H9 (cell line): ENCODE results near the gene EBPL. TPM values are rescaled to one million over a fixed set of nuclear protein-coding genes. Genes with fewer than 3 reads are reported as not detected.

ENCODE experiments used
- DNase-seq: peaks from one replicate; pipeline ENCODE4 v3.0.0-alpha.2; 2017
- H2AFZ ChIP-seq: one replicate; pipeline ENCODE4 v1.6.1; 2013; ENCODE audit warnings: mild to moderate bottlenecking, low read length, control low read depth, moderate library complexity
- H2AK5ac ChIP-seq: 2 replicates; pipeline ENCODE4 v1.6.1; 2013; ENCODE audit warnings: low read length, control low read depth, mixed read lengths; ENCODE audit not compliant: insufficient read length
- H2BK120ac ChIP-seq: one replicate; pipeline ENCODE4 v1.6.1; 2013; ENCODE audit warnings: low read depth, mild to moderate bottlenecking, low read length, control low read depth, inconsistent platforms; ENCODE audit not compliant: poor library complexity, severe bottlenecking
- H2BK12ac ChIP-seq: 2 replicates; pipeline ENCODE4 v1.6.1; 2013; ENCODE audit warnings: low read length, control low read depth, mixed read lengths, low read depth; ENCODE audit not compliant: insufficient read length
- H2BK15ac ChIP-seq: 2 replicates; pipeline ENCODE4 v1.6.1; 2013; ENCODE audit warnings: low read depth, low read length, control low read depth
- H2BK20ac ChIP-seq: one replicate; pipeline ENCODE4 v1.6.1; 2013; ENCODE audit warnings: low read depth, mild to moderate bottlenecking, low read length, control low read depth, inconsistent platforms; ENCODE audit not compliant: poor library complexity, severe bottlenecking
- H2BK5ac ChIP-seq: 2 replicates; pipeline ENCODE4 v1.6.1; 2013; ENCODE audit warnings: low read length, control low read depth, mixed read lengths; ENCODE audit not compliant: insufficient read length
- H3K14ac ChIP-seq: 2 replicates; pipeline ENCODE4 v1.6.1; 2013; ENCODE audit warnings: low read length, control low read depth; ENCODE audit not compliant: insufficient read depth
- H3K18ac ChIP-seq: 2 replicates; pipeline ENCODE4 v1.6.1; 2013; ENCODE audit warnings: low read depth, mild to moderate bottlenecking, mixed read lengths, low read length, control low read depth; ENCODE audit not compliant: insufficient read length
- H3K23ac ChIP-seq: 2 replicates; pipeline ENCODE4 v1.6.1; 2013; ENCODE audit warnings: low read length, control low read depth, mixed read lengths, low read depth; ENCODE audit not compliant: insufficient read length
- H3K23me2 ChIP-seq: 2 replicates; pipeline ENCODE4 v1.6.1; 2013; ENCODE audit warnings: low read depth, mild to moderate bottlenecking, mixed read lengths, low read length, control low read depth; ENCODE audit not compliant: insufficient read length, poor library complexity, severe bottlenecking
- H3K27ac ChIP-seq: 2 replicates; pipeline ENCODE4 v1.5.1; 2013; ENCODE audit warnings: low read length, control low read depth, mixed read lengths, low read depth; ENCODE audit not compliant: insufficient read length
- H3K27me3 ChIP-seq: 2 replicates; pipeline ENCODE4 v1.6.1; 2013; ENCODE audit warnings: low read length, control low read depth, inconsistent platforms; ENCODE audit not compliant: insufficient read depth
- H3K4ac ChIP-seq: 2 replicates; pipeline ENCODE4 v1.6.1; 2013; ENCODE audit warnings: low read depth, mild to moderate bottlenecking, control low read depth, inconsistent platforms, low read length, moderate library complexity
- H3K4me1 ChIP-seq: 2 replicates; pipeline ENCODE4 v1.6.1; 2013; ENCODE audit warnings: low read length, control low read depth, inconsistent platforms; ENCODE audit not compliant: insufficient read depth
- H3K4me2 ChIP-seq: 2 replicates; pipeline ENCODE4 v1.6.1; 2013; ENCODE audit warnings: low read length, control low read depth, mixed read lengths; ENCODE audit not compliant: insufficient read length, insufficient read depth
- H3K56ac ChIP-seq: 2 replicates; pipeline ENCODE4 v1.6.1; 2013; ENCODE audit warnings: low read depth, mild to moderate bottlenecking, mixed read lengths, low read length, control low read depth; ENCODE audit not compliant: insufficient read length
- H3K79me1 ChIP-seq: 2 replicates; pipeline ENCODE4 v1.6.1; 2013; ENCODE audit warnings: low read depth, mild to moderate bottlenecking, moderate library complexity, low read length, control low read depth, inconsistent platforms; ENCODE audit not compliant: insufficient read depth, poor library complexity, severe bottlenecking
- H3K79me2 ChIP-seq: 2 replicates; pipeline ENCODE4 v1.6.1; 2013; ENCODE audit warnings: low read length, control low read depth, inconsistent platforms; ENCODE audit not compliant: insufficient read depth
- H3K9ac ChIP-seq: 2 replicates; pipeline ENCODE4 v1.6.1; 2013; ENCODE audit warnings: low read length, control low read depth, mixed read lengths; ENCODE audit not compliant: insufficient read length; ENCODE audit errors: extremely low read depth
- H3K9me3 ChIP-seq: one replicate; pipeline ENCODE4 v1.6.1; 2013; ENCODE audit warnings: low read depth, low read length, inconsistent platforms; ENCODE audit not compliant: control insufficient read depth
- H3T11ph ChIP-seq: one replicate; pipeline ENCODE4 v1.6.1; 2013; ENCODE audit warnings: mild to moderate bottlenecking, low read length, control low read depth, inconsistent platforms
- H4K20me1 ChIP-seq: one replicate; pipeline ENCODE4 v1.6.1; 2013; ENCODE audit not compliant: control insufficient read depth, insufficient read length, insufficient read depth
- H4K5ac ChIP-seq: 2 replicates; pipeline ENCODE4 v1.6.1; 2013; ENCODE audit warnings: low read depth, mild to moderate bottlenecking, mixed read lengths, low read length, control low read depth; ENCODE audit not compliant: insufficient read length
- H4K8ac ChIP-seq: replicated peaks from 2 replicates; pipeline ENCODE4 v1.6.1; 2013; ENCODE audit warnings: low read length, control low read depth, mixed read lengths, low read depth; ENCODE audit not compliant: insufficient read length
- H4K91ac ChIP-seq: 2 replicates; pipeline ENCODE4 v1.6.1; 2013; ENCODE audit warnings: low read depth, mild to moderate bottlenecking, moderate library complexity, mixed read lengths, low read length, control low read depth; ENCODE audit not compliant: insufficient read length
- H3K27ac Mint-ChIP-seq, 3 experiments: 2 replicates in 2 of 3; 3 replicates in 1 of 3; pipeline ENCODE4 v1.8.0; 2020 to 2021; ENCODE audit warnings: mixed read lengths in 3 of 3, mild to moderate bottlenecking in 1 of 3, moderate library complexity in 1 of 3
- H3K27me3 Mint-ChIP-seq: 2 replicates; pipeline ENCODE4 v1.8.0; 2021; ENCODE audit warnings: low read depth, mild to moderate bottlenecking, moderate library complexity, mixed read lengths
- H3K36me3 Mint-ChIP-seq, 3 experiments: 2 replicates in 2 of 3; 3 replicates in 1 of 3; pipeline ENCODE4 v1.8.0; 2020 to 2021; ENCODE audit warnings: low read depth in 3 of 3, mixed read lengths in 3 of 3; ENCODE audit not compliant: insufficient read depth in 1 of 3
- H3K4me1 Mint-ChIP-seq, 2 experiments: 2 replicates each; pipeline ENCODE4 v1.8.0; 2020; ENCODE audit warnings: mixed read lengths in 2 of 2
- H3K4me3 Mint-ChIP-seq, 2 experiments: 2 replicates in 1 of 2; 3 replicates in 1 of 2; pipeline ENCODE4 v1.8.0; 2020 to 2021; ENCODE audit warnings: mild to moderate bottlenecking in 2 of 2, mixed read lengths in 2 of 2, moderate library complexity in 1 of 2
- H3K9me3 Mint-ChIP-seq, 2 experiments: 2 replicates in 1 of 2; 3 replicates in 1 of 2; pipeline ENCODE4 v1.8.0; 2020; ENCODE audit warnings: mild to moderate bottlenecking in 2 of 2, mixed read lengths in 2 of 2, moderate library complexity in 1 of 2
- WGBS: extraction: QIAGEN DNeasy Blood & Tissue Kit; methylation state at CpG from one replicate; pipeline ENCODE4 v1.1.7; 2013; ENCODE audit warnings: missing lambda C conversion rate, low lambda C conversion rate, mixed read lengths; ENCODE audit not compliant: insufficient read length; ENCODE audit errors: extremely low coverage; 5-methylcytosine and 5-hydroxymethylcytosine counted together
- total RNA-seq: library from RNA; stranded (reverse); gene quantifications from 2 replicates; pipeline ENCODE4 v1.2.1, GENCODE V29; 2021
- TF ChIP-seq, protein P1 (sequence below): fragments of 200-600 bp; sonication (generic); conservative IDR thresholded peaks from 3 replicates; pipeline ENCODE4 v1.8.0; 2021; ENCODE audit warnings: antibody characterized with exemption, mild to moderate bottlenecking

Gene EBPL
- total RNA-seq, 1 experiment from 2014 or later: 65.9 TPM

DNA sequence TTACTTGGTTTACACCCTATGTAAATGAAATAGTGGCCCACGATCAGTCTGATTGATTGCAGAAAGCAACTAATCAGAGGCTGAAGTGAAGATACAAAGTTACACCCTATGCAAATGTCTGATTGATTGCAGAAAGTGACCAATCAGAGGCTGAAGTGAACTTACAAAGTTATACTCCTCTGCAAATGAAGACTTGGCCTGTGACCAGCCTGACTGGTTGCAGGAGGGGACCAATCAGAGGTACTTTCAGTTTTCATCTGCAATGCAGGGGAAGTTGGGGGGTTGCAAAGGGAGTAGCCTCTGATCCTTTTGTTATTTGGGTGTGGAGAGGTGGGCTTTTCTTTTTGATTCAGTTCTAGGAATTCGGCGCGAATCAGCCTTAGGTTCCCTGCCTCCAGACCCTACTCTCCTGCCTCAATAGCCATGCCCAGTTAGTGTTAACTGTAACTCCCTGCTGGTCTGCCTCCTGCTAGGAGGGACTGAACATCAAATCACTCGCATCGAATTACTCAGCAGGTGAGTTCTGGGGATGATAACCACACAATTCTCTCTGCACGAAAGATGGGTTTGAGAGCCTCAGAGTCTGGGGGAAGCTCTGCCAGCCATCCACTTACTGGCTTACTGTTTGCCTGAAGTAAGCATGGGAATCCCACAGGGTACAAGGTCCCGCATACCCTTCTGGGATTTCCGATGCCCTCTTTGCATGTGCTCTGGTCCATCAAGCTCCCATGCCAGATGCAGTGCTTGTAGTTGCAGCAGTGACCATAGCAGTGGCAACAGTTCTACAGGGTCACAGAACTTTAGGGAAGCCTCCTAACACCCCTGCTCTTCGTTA, 55.5 kb downstream of the EBPL start:
- Histone ChIP-seq H2BK5ac (no peak overlapping the region), H3K14ac (0 out of 2 replicates have a peak overlapping the region, but pooled peaks have one; percentile 1), H3K79me2 (no peaks in the 10 kb centered on the region), H3K9me3 (no peaks in the 10 kb centered on the region), H3K4me1 (peaks cover 5% of the 10 kb centered on the region), H2AK5ac (no peak overlapping the region), H3K27ac (peak overlapping the region; percentile 19), H3K23ac (no peak overlapping the region), H3K79me1 (no peaks in the 10 kb centered on the region), H3T11ph (no peak overlapping the region), H4K8ac (no peak overlapping the region), H3K4me2 (peak overlapping the region; percentile 89), H2AFZ (peak overlapping the region; percentile 22), H3K9ac (peak overlapping the region; percentile 35), H3K18ac (no peak overlapping the region), H2BK20ac (no peak overlapping the region), H3K4ac (no peak overlapping the region), H2BK12ac (no peak overlapping the region), H2BK15ac (no peak overlapping the region), H3K56ac (no peak overlapping the region), H4K91ac (no peak overlapping the region), H3K23me2 (no peaks in the 10 kb centered on the region), H3K27me3 (no peaks in the 10 kb centered on the region), H2BK120ac (no peak overlapping the region), H4K20me1 (no peaks in the 10 kb centered on the region), H4K5ac (no peak overlapping the region)
- H3K27me3 Mint-ChIP-seq: no peaks in the 10 kb centered on the region
- peak overlapping the region; percentile 54 to 78 for H3K4me3 Mint-ChIP-seq
- WGBS: no CpG with 5 or more reads among the region's 10 CpGs
- no peaks in the 10 kb centered on the region for H3K9me3 Mint-ChIP-seq
- peak overlapping the region in 2 of 3 experiments; percentile 66 to 83; a peak in 3 of 7 replicates for H3K27ac Mint-ChIP-seq
- H3K4me1 Mint-ChIP-seq: peaks cover 25 to 28% of the 10 kb centered on the region in 2 experiments
- peak; percentile 85 for DNase-seq
- TF ChIP-seq, protein P1, sequence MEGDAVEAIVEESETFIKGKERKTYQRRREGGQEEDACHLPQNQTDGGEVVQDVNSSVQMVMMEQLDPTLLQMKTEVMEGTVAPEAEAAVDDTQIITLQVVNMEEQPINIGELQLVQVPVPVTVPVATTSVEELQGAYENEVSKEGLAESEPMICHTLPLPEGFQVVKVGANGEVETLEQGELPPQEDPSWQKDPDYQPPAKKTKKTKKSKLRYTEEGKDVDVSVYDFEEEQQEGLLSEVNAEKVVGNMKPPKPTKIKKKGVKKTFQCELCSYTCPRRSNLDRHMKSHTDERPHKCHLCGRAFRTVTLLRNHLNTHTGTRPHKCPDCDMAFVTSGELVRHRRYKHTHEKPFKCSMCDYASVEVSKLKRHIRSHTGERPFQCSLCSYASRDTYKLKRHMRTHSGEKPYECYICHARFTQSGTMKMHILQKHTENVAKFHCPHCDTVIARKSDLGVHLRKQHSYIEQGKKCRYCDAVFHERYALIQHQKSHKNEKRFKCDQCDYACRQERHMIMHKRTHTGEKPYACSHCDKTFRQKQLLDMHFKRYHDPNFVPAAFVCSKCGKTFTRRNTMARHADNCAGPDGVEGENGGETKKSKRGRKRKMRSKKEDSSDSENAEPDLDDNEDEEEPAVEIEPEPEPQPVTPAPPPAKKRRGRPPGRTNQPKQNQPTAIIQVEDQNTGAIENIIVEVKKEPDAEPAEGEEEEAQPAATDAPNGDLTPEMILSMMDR: no peak
- H3K36me3 Mint-ChIP-seq: peaks cover 0 to 5% (median 0%) of the 10 kb centered on the region in 3 experiments; a peak in 2 of 7 replicates
